Right lobe of liver (tissue), 6 donors: Measurements from ENCODE around the gene IFIT5. TPM values are rescaled to one million over a fixed set of nuclear protein-coding genes. Genes with fewer than 3 reads are reported as not detected.
"Not testable (repeated sequence)": the region's sequence is repeated elsewhere in the genome, so short reads cannot be mapped to it uniquely, and the experiment has no call there.

Experiments
- ATAC-seq, 4 donors: fragments of 200-7000 bp; cut with Tn5 transposase; one replicate each; pipeline ENCODE4 v1.9.1; 2020; ENCODE audit warnings: mild to moderate bottlenecking in 4 of 4, moderate library complexity in 4 of 4
- DNase-seq, 3 donors: peaks; one replicate each; pipeline ENCODE4 v3.0.0-alpha.2; 2020
- H3K27ac ChIP-seq, 3 donors: fragments of 200-600 bp; one replicate each; pipeline ENCODE4 v1.8.0; 2022
- H3K27me3 ChIP-seq, 2 donors: fragments of 200-600 bp; one replicate each; pipeline ENCODE4 v1.8.0; 2022
- H3K36me3 ChIP-seq, 4 donors: fragments of 200-600 bp; sonication (generic) in 1 of 4; one replicate each; pipeline versions ENCODE4 v1.5.1 to v1.8.0; 2017 to 2022; ENCODE audit warnings: control low read depth in 1 of 4
- H3K4me1 ChIP-seq, 4 donors: fragments of 200-600 bp; sonication (generic) in 1 of 4; one replicate each; pipeline versions ENCODE4 v1.5.1 to v1.8.0; 2017 to 2022; ENCODE audit warnings: control low read depth in 1 of 4
- H3K4me3 ChIP-seq, 3 donors: fragments of 200-600 bp; one replicate each; pipeline ENCODE4 v1.8.0; 2022
- H3K9me3 ChIP-seq, 4 donors: fragments of 200-600 bp; sonication (generic) in 1 of 4; one replicate each; pipeline versions ENCODE4 v1.5.1 to v1.8.0; 2017 to 2022; ENCODE audit warnings: control low read depth in 1 of 4
- POLR2A ChIP-seq: fragments of 450-650 bp; IDR thresholded peaks from one replicate; pipeline ENCODE4 v1.6.1; 2017; ENCODE audit warnings: antibody characterized with exemption, mild to moderate bottlenecking
- WGBS: methylation state at CpG from one replicate; pipeline ENCODE4 v1.1.6; 2018; ENCODE audit warnings: low coverage, low lambda C conversion rate; ENCODE audit not compliant: insufficient coverage; ENCODE audit errors: missing lambda C conversion rate; 5-methylcytosine and 5-hydroxymethylcytosine counted together
- intact Hi-C, 2 donors: fragments of 100-400 bp; cut with DNase I; formaldehyde crosslinking; loops; one replicate each; pipeline versions ENCODE4 v1.11.2 to v1.14.1; 2022
- total RNA-seq, 6 experiments: library from RNA; depleted of rRNA in 2 of 6; stranded (reverse); fragments of >200 nt in 2 of 6; fragmentation: NEBNext Ultra II Directional in 3 of 6; extraction: Animal tissue kit (Norgen Biotek cat#: 25700) in 3 of 6; gene quantifications; one replicate each; pipeline versions ENCODE4 v1.1.0 to v1.2.4, GENCODE V29; 2016 to 2023
- TF ChIP-seq, protein P1 (sequence below), 4 donors: fragments of 200-600 bp in 3 of 4; fragments of 450-650 bp in 1 of 4; IDR thresholded peaks; one replicate each; pipeline versions ENCODE4 v1.5.1 to v1.8.0; 2016 to 2022; ENCODE audit warnings: antibody characterized with exemption in 4 of 4, mild to moderate bottlenecking in 2 of 4
- donor health status: DM: no; HTN: yes; CAD: no.
- donor health status: DM: no; HTN: no; CAD: no.
- donor health status: DM: no; HTN: no; CAD: no.
- donor health status: DM: no; HTN: yes; CAD: no.
- donor health status: DM: no; HTN: yes; CAD: no.

Gene IFIT5
- total RNA-seq, 6 experiments from 2014 or later, result 4.4 to 11.2 (median 8.3) TPM

- Histone ChIP-seq H3K27ac (no peak overlapping the region), H3K27me3 (no peaks in the 10 kb centered on the region), H3K9me3 (no peaks in the 10 kb centered on the region), H3K36me3 (no peaks in the 10 kb centered on the region), H3K4me3 (no peak overlapping the region), H3K4me1 (peaks cover 0 to 8% (median 0%) of the 10 kb centered on the region in 4 donors)
- WGBS, result 58% methylated on average over 1 of the region's 1 CpG
- DNase-seq, result no peak
- no peak for ATAC-seq
- TF ChIP-seq, protein P1, sequence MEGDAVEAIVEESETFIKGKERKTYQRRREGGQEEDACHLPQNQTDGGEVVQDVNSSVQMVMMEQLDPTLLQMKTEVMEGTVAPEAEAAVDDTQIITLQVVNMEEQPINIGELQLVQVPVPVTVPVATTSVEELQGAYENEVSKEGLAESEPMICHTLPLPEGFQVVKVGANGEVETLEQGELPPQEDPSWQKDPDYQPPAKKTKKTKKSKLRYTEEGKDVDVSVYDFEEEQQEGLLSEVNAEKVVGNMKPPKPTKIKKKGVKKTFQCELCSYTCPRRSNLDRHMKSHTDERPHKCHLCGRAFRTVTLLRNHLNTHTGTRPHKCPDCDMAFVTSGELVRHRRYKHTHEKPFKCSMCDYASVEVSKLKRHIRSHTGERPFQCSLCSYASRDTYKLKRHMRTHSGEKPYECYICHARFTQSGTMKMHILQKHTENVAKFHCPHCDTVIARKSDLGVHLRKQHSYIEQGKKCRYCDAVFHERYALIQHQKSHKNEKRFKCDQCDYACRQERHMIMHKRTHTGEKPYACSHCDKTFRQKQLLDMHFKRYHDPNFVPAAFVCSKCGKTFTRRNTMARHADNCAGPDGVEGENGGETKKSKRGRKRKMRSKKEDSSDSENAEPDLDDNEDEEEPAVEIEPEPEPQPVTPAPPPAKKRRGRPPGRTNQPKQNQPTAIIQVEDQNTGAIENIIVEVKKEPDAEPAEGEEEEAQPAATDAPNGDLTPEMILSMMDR (IDR thresholded peaks at IDR 0.05), result no peak
- no peak for TF ChIP-seq POLR2A
- intact Hi-C loops, result no loop called here
Observed at GRCh38 chr10:89442289-89442688, 27.9 kb downstream of the IFIT5 start.

- H3K9me3 ChIP-seq, H3K4me1 ChIP-seq, intact Hi-C loops, H3K36me3 ChIP-seq, DNase-seq, H3K4me3 ChIP-seq, H3K27ac ChIP-seq, H3K27me3 ChIP-seq: not testable (repeated sequence)
- 60% methylated on average over 1 of the region's 7 CpGs for WGBS
- ATAC-seq, result peak in 2 of 4 donors; percentile 41 to 67
Observed at GRCh38 chr10:89444819-89445218, 30.5 kb downstream of the IFIT5 start.

DNA sequence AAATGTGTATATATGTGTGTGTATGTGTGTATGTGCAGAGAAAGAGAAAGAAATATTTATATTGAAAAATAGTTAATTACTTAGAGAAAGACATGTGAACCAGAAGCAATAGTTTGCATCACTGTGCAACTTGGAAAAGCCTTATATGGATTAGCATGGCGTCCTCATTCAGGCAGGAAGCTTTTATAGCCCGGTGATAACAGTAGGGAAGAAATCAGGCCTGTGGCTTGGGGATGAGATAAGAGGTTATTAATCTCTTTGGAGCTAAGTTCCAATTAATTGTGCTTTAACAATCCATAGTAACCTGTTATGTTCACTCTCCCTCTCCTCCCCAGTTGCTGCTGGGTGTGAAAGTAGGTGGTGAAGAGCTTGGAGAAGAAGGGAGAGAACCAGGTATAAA lies 36.5 kb downstream of the IFIT5 start:
- intact Hi-C loops, result no loop called here
- no peaks in the 10 kb centered on the region for H3K36me3 ChIP-seq
- H3K4me3 ChIP-seq, result no peak overlapping the region
- H3K27me3 ChIP-seq, result no peaks in the 10 kb centered on the region
- no peaks in the 10 kb centered on the region for H3K9me3 ChIP-seq
- no peak for ATAC-seq
- DNase-seq, result no peak
- no peak overlapping the region for H3K27ac ChIP-seq
- no peaks in the 10 kb centered on the region for H3K4me1 ChIP-seq
- TF ChIP-seq, protein P1 (IDR thresholded peaks at IDR 0.05), result no peak
- no peak for TF ChIP-seq POLR2A
- WGBS, result 73% methylated on average over 2 of the region's 2 CpGs

DNA sequence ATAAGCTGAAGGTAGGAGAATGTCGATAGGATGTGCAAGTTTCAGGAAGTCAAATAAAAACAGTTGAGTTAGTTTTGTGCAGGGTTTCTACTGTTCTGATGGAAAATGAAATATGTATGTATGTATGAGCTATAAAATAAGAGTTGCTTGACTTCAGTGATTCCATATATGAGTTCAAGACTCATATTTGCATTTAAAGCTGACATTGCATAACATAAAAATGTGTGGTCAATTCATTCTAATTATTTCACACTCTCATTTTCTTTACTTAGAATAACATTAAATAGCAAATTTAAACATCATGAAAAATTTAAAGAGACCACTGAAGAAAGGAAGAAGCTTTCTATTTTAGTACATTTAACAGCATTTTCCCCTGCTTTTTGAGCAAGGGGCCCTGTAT lies 37.8 kb downstream of the IFIT5 start:
- intact Hi-C loops, result no loop called here
- H3K27ac ChIP-seq, result no peak overlapping the region
- TF ChIP-seq, protein P1 (IDR thresholded peaks at IDR 0.05), result no peak
- TF ChIP-seq POLR2A, result no peak

GRCh38 chr10:89454561-89455347 lies 40.4 kb downstream of the IFIT5 start:
- ATAC-seq (no peak), DNase-seq (no peak)
- Histone ChIP-seq H3K27me3 (no peaks in the 10 kb centered on the region), H3K27ac (no peak overlapping the region), H3K36me3 (no peaks in the 10 kb centered on the region), H3K4me3 (no peak overlapping the region), H3K9me3 (no peaks in the 10 kb centered on the region), H3K4me1 (no peaks in the 10 kb centered on the region)
- intact Hi-C loops, result no loop called here
- 57% methylated on average over 1 of the region's 1 CpG for WGBS
- TF ChIP-seq POLR2A, result no peak
- TF ChIP-seq, protein P1 (IDR thresholded peaks at IDR 0.05), result no peak

More for the DNA sequence above, 37.8 kb downstream of the IFIT5 start:
- DNase-seq (no peak), ATAC-seq (no peak)
- Histone ChIP-seq H3K9me3 (no peaks in the 10 kb centered on the region), H3K27me3 (no peaks in the 10 kb centered on the region), H3K4me1 (no peaks in the 10 kb centered on the region), H3K36me3 (no peaks in the 10 kb centered on the region), H3K4me3 (no peak overlapping the region)
- WGBS, result 60% methylated on average over 1 of the region's 1 CpG
